Measurements from ENCODE around the gene LPIN1.
"Not testable (repeated sequence)": the region's sequence is repeated elsewhere in the genome, so short reads cannot be mapped to it uniquely, and the experiment has no call there.

Gene LPIN1

DNA sequence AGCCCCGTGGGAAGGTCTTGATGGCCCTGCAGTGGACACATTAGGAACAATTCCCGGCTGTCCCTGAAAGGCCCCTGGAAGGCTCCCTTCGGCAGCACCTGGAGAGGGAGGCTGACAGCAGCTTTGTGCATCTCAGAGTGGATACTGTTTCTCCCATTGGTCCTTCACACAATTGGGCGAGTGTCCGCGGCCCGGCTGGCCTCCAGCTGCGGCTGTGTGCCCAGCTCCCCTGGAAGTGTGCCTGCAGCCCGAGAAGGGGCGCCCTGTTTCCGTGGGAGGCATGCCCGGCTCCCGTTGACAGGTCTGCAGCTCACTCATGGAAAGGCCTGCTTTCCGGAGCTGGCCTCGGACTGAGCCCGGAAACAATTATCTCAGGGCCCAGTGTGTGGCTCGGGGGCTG lies 103.7 kb downstream of the LPIN1 start:
- H3K4me3 ChIP-seq (ENCODE audit: low read depth, low read length), result no peak overlapping the region
- TF ChIP-seq, protein P1, sequence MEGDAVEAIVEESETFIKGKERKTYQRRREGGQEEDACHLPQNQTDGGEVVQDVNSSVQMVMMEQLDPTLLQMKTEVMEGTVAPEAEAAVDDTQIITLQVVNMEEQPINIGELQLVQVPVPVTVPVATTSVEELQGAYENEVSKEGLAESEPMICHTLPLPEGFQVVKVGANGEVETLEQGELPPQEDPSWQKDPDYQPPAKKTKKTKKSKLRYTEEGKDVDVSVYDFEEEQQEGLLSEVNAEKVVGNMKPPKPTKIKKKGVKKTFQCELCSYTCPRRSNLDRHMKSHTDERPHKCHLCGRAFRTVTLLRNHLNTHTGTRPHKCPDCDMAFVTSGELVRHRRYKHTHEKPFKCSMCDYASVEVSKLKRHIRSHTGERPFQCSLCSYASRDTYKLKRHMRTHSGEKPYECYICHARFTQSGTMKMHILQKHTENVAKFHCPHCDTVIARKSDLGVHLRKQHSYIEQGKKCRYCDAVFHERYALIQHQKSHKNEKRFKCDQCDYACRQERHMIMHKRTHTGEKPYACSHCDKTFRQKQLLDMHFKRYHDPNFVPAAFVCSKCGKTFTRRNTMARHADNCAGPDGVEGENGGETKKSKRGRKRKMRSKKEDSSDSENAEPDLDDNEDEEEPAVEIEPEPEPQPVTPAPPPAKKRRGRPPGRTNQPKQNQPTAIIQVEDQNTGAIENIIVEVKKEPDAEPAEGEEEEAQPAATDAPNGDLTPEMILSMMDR (IDR thresholded peaks at IDR 0.05; ENCODE audit: borderline replicate concordance, insufficient read depth, low read depth, low read length), result no peak

DNA sequence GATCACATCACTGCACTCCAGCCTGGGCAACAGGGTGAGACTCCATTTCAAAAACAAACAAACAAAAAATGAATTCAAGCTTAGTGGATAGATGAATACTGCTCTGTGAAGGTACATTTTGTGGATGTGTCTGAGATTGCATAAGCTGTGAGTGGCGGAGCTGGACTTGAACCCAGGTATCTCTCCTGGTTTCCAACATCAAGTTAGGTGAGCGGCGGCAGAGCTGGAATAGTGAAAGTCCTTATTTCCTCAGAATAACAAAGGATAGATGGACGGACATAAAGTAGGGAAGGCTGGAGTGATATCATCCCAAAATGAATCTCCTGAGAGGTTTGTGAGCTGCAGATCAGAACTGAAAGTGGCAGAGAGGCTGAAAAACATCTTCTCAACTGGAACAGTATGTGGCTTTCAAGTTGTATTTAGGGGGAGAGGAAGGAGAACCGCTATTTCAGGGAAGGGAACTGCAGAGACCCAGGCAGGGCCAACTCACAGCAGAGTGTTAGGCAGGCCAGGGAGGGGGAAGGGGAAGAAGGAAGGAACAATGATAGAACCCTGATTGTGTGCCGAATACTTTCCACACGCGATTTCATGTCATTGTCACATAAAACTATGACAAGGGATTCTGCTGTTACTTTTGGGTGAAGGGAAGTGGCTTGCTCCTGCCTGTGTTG lies 106.2 kb downstream of the LPIN1 start:
- TF ChIP-seq, protein P1 (IDR thresholded peaks at IDR 0.05; ENCODE audit: borderline replicate concordance, insufficient read depth, low read depth, low read length), result no peak
- H3K4me3 ChIP-seq (ENCODE audit: low read depth, low read length), result no peak overlapping the region

DNA sequence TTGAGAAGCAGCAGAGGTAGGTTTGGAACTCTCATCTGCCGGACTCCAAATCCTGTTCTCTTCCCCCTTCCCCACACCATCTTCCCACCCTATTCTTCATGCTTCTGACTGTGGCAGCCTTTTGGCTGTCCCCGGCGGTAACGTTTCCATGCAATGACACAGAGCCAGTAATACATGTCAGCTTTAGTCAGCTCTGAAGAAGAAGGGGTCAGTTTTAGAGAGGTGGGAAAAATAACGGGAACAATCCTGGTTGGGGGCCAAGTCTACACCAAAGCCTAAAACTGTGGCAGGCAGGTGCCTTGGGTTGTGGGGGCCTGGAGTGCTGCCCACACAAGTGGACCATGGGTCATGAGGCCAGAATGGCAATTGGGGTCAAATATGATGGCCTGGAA lies 106.8 kb downstream of the LPIN1 start:
- no peak overlapping the region for H3K4me3 ChIP-seq (ENCODE audit: low read depth, low read length)
- TF ChIP-seq, protein P1 (IDR thresholded peaks at IDR 0.05; ENCODE audit: borderline replicate concordance, insufficient read depth, low read depth, low read length), result no peak

DNA sequence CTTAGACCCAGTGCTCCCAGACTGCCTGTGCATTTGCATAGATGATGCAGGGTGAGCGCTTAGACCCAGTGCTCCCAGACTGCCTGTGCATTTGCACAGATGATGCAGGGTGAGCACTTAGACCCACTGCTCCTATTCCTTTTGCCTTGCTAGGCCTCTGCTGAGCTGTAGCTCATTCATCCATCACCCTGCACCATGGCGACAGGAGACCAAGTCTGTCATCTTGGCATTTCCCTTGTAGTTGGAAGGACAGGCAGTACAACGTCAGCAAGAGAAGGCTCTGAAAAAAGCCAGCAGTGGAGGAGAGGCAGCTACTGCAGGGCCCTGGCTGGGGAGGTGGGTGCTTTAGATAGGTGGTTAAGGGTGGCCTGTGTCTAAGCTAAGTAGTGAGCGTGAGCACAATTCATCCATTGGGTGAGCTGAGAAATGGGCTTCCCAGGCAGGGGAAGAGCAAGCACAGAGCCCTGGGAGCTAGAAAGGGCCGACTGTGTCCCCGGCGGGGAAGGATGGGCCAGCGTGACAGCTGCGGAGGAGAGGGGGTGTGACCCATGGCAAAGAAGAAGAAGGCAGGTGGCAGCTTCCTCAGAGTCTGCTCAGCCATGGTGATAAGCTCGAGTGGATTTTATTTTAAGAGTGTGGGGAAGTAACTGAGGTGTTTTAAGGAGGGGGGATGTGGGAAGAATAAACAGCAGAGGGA lies 108.8 kb downstream of the LPIN1 start:
- TF ChIP-seq, protein P1 (IDR thresholded peaks at IDR 0.05; ENCODE audit: borderline replicate concordance, insufficient read depth, low read depth, low read length), result no peak

GRCh38 chr2:11856095-11856494 lies 109.7 kb downstream of the LPIN1 start:
- H3K4me3 ChIP-seq (ENCODE audit: low read depth, low read length), result no peak overlapping the region
- TF ChIP-seq, protein P1 (IDR thresholded peaks at IDR 0.05; ENCODE audit: borderline replicate concordance, insufficient read depth, low read depth, low read length), result no peak

More for the DNA sequence above, 108.8 kb downstream of the LPIN1 start:
- no peak overlapping the region for H3K4me3 ChIP-seq (ENCODE audit: low read depth, low read length)

DNA sequence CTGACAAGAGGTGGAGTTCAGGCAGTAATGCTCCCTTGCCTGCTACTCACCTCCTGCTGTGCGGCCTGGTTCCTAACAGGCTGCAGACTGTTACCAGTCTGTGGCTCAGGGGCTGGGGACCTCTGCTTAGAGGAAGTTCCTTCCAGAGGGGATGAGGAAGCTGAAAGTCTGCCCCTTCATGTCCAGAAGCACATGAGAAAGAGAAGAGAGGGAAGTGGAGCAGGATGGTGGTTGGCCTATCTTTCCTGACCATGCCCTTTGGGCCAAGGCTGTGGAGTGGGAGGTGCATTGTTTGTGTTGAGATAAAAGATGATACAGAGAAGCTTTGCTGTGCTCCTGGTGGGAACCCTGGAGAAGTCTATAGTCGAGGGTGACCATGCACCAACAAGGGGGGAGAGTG lies 112.5 kb downstream of the LPIN1 start:
- no peak overlapping the region for H3K4me3 ChIP-seq (ENCODE audit: low read depth, low read length)
- TF ChIP-seq, protein P1 (IDR thresholded peaks at IDR 0.05; ENCODE audit: borderline replicate concordance, insufficient read depth, low read depth, low read length), result no peak

GRCh38 chr2:11859975-11860374 lies 113.5 kb downstream of the LPIN1 start:
- not testable (repeated sequence) for H3K4me3 ChIP-seq (ENCODE audit: low read depth, low read length)

All from GM12875 (cell line).